DMS114 treated with DMSO at 0.1 percent for 48 hours (cell line): ENCODE measurements around the gene KCNH1.

ENCODE experiments used
- DNase-seq: peaks from one replicate; lab custom pipeline; 2025; ENCODE audit not compliant: unreplicated experiment; lab: John Stamatoyannopoulos, UW

The KCNH1 gene

GRCh38 chr1:210728437-210729149 is 405.4 kb downstream of the KCNH1 start:
- DNase-seq, result no peak

GRCh38 chr1:210727709-210728108 is 406.2 kb downstream of the KCNH1 start:
- DNase-seq, result no peak

- no peak for DNase-seq
Measured at GRCh38 chr1:210726621-210727020, 407.3 kb downstream of the KCNH1 start.

- DNase-seq, result no peak
Measured at GRCh38 chr1:210724768-210725167, 409.2 kb downstream of the KCNH1 start.

GRCh38 chr1:210723646-210724045 is 410.3 kb downstream of the KCNH1 start:
- DNase-seq, result no peak

- no peak for DNase-seq
Measured at GRCh38 chr1:210722410-210723081, 411.4 kb downstream of the KCNH1 start.

- no peak for DNase-seq
Measured at GRCh38 chr1:210715072-210715471, 418.9 kb downstream of the KCNH1 start.

GRCh38 chr1:210711825-210712612 is 421.9 kb downstream of the KCNH1 start:
- DNase-seq, result no peak

- no peak for DNase-seq
Measured at GRCh38 chr1:210709701-210710100, 424.2 kb downstream of the KCNH1 start.

- no peak for DNase-seq
Measured at GRCh38 chr1:210707300-210708240, 426.4 kb downstream of the KCNH1 start.

- no peak for DNase-seq
Measured at GRCh38 chr1:210706246-210706645, 427.7 kb downstream of the KCNH1 start.

GRCh38 chr1:210705086-210705485 is 428.9 kb downstream of the KCNH1 start:
- no peak for DNase-seq

- no peak for DNase-seq
Measured at GRCh38 chr1:210703593-210703992, 430.4 kb downstream of the KCNH1 start.

- no peak for DNase-seq
Measured at GRCh38 chr1:210702506-210702905, 431.4 kb downstream of the KCNH1 start.

GRCh38 chr1:210700511-210700910 is 433.4 kb downstream of the KCNH1 start:
- DNase-seq, result no peak

GRCh38 chr1:210700083-210700482 is 433.9 kb downstream of the KCNH1 start:
- no peak for DNase-seq

- DNase-seq, result no peak
Measured at GRCh38 chr1:210698661-210699060, 435.3 kb downstream of the KCNH1 start.

GRCh38 chr1:210697185-210697584 is 436.8 kb downstream of the KCNH1 start:
- DNase-seq, result no peak

GRCh38 chr1:210696709-210697108 is 437.2 kb downstream of the KCNH1 start:
- DNase-seq, result no peak

- no peak for DNase-seq
Measured at GRCh38 chr1:210695026-210695425, 438.9 kb downstream of the KCNH1 start.

GRCh38 chr1:210692796-210693195 is 441.2 kb downstream of the KCNH1 start:
- no peak for DNase-seq
